RKO (cell line): ENCODE results near the gene CDT1.
"Not testable (repeated sequence)": the region's sequence is repeated elsewhere in the genome, so short reads cannot be mapped to it uniquely, and the experiment has no call there.

Experiments
- DNase-seq: peaks from one replicate; pipeline ENCODE4 v3.0.0-alpha.2; 2016; ENCODE audit warnings: low spot score

CDT1 gene

GRCh38 chr16:88782454-88783390, 20.9 kb upstream of the CDT1 start:
- peak; percentile 94 for DNase-seq

GRCh38 chr16:88783391-88784073, 20.1 kb upstream of the CDT1 start:
- peak; percentile 64 for DNase-seq

GRCh38 chr16:88784074-88784855, 19.3 kb upstream of the CDT1 start:
- peak; percentile 77 for DNase-seq

- no peak for DNase-seq
Observed at GRCh38 chr16:88784856-88785105, 18.8 kb upstream of the CDT1 start.

- peak; percentile 68 for DNase-seq
Observed at GRCh38 chr16:88785106-88785924, 18.3 kb upstream of the CDT1 start, which contains the start of gene PIEZO1. Gene PIEZO1 (minus strand): TSS chr16:88785220. CDS start chr16:88784964, 256 bp downstream.

- DNase-seq, result no peak
Observed at GRCh38 chr16:88787579-88788314, 15.8 kb upstream of the CDT1 start.

GRCh38 chr16:88788749-88789148, 14.8 kb upstream of the CDT1 start:
- not testable (repeated sequence) for DNase-seq

GRCh38 chr16:88789594-88789993, 14.0 kb upstream of the CDT1 start:
- DNase-seq, result no peak

GRCh38 chr16:88790312-88791211, 13.0 kb upstream of the CDT1 start:
- no peak for DNase-seq

- DNase-seq, result no peak
Observed at GRCh38 chr16:88792078-88792550, 11.5 kb upstream of the CDT1 start.

GRCh38 chr16:88792668-88793250, 10.8 kb upstream of the CDT1 start:
- no peak for DNase-seq

- DNase-seq, result no peak
Observed at GRCh38 chr16:88793251-88793954, 10.2 kb upstream of the CDT1 start.

GRCh38 chr16:88796278-88796677, 7.3 kb upstream of the CDT1 start:
- DNase-seq, result no peak

- DNase-seq, result no peak
Observed at GRCh38 chr16:88798073-88798472, 5.5 kb upstream of the CDT1 start.

- no peak for DNase-seq
Observed at GRCh38 chr16:88798772-88799455, 4.7 kb upstream of the CDT1 start.

- no peak for DNase-seq
Observed at GRCh38 chr16:88799569-88800276, 3.9 kb upstream of the CDT1 start.

GRCh38 chr16:88800277-88800592, 3.4 kb upstream of the CDT1 start:
- DNase-seq, result no peak

- DNase-seq, result no peak
Observed at GRCh38 chr16:88804173-88804551, 573 bp downstream of the CDT1 start.
